ENCODE data around the gene PON1. TPM values are rescaled to one million over a fixed set of nuclear protein-coding genes. Genes with fewer than 3 reads are reported as not detected.

PON1 gene
- total RNA-seq, 1 experiment from 2014 or later, result not detected

- in situ Hi-C loops (cut with HindIII; ENCODE audit: low pct_unique_long_range_greater_than_20kb, low sequenced_read_pairs), result no loop called here
- DNase-seq (ENCODE audit: low read depth), result no peak
These were observed 3.7 kb downstream of the PON1 start for GRCh38 chr7:95320651-95321050.

DNA sequence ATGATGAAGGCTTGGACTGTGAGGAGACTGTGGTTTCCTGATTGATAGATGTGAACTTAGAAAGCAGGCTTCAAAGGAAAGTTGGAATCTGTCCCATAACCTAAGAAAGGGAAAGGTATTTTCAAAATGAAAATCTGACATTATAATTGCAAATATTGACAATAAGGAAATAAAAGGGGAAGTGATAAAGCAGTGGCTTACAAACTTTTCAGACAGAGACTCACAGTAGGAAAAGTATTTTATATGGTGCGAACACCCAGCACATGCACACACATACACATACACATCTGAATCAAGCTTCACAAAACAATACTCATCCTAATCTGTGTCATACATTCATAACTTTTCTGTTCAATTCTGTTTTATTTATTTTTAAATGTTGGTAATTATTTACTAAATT is 4.8 kb downstream of the PON1 start:
- in situ Hi-C loops (cut with HindIII; ENCODE audit: low pct_unique_long_range_greater_than_20kb, low sequenced_read_pairs), result no loop called here
- DNase-seq (ENCODE audit: low read depth), result no peak

DNA sequence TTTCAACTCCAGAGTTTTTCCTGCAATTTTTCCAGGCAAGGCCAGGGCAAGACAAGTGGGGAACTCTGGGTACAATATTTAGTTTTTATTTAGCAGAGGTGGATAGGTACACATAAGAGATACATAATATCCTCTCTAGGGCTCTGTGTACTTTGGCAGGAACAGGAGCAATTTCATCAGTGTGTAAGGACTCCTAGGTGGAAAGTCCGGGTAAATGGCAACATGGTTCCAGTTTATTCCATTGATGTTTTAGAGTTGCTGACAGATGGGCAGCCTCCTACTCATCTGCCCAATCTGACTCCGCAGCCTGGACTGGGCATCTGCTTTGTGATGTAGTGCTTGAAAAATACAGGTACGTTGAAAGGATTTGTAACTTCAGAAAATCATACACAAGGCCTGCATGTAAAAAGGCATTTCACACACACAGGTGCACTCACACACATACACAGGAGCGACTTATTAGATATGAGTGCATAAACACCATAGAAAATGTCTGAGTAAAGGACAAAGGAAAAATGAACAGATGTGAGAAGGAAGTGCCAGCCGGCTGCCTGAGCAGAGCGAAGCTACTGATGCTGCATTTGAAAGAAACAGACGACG is 5.7 kb downstream of the PON1 start:
- DNase-seq (ENCODE audit: low read depth), result no peak
- in situ Hi-C loops (cut with HindIII; ENCODE audit: low pct_unique_long_range_greater_than_20kb, low sequenced_read_pairs), result no loop called here

DNA sequence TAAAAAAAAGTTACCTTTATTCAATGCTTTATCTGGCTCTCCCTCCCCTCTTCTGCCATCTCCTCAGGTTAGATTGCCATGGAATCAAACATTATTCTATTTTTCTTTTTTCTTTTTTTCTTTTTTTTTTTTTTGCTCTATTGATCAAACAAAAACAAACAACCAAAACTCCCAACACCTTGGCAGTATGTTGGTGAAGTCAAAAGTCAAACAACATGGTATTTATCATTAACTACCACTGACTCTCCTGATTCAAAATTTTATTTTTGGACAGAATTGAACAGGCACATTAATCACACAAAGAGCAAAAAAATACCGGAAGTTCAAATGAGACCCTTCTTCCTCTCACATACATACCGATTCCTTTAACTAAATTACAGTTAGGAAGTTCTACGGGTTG is 6.4 kb downstream of the PON1 start:
- DNase-seq (ENCODE audit: low read depth), result no peak
- in situ Hi-C loops (cut with HindIII; ENCODE audit: low pct_unique_long_range_greater_than_20kb, low sequenced_read_pairs), result no loop called here

GRCh38 chr7:95317546-95317945 is 6.8 kb downstream of the PON1 start:
- in situ Hi-C loops (cut with HindIII; ENCODE audit: low pct_unique_long_range_greater_than_20kb, low sequenced_read_pairs), result no loop called here
- no peak for DNase-seq (ENCODE audit: low read depth)

GRCh38 chr7:95316588-95316987 is 7.7 kb downstream of the PON1 start:
- DNase-seq (ENCODE audit: low read depth), result no peak
- in situ Hi-C loops (cut with HindIII; ENCODE audit: low pct_unique_long_range_greater_than_20kb, low sequenced_read_pairs), result no loop called here

- no peak for DNase-seq (ENCODE audit: low read depth)
- in situ Hi-C loops (cut with HindIII; ENCODE audit: low pct_unique_long_range_greater_than_20kb, low sequenced_read_pairs), result no loop called here
These were observed 11.8 kb downstream of the PON1 start for GRCh38 chr7:95312561-95312960.

DNA sequence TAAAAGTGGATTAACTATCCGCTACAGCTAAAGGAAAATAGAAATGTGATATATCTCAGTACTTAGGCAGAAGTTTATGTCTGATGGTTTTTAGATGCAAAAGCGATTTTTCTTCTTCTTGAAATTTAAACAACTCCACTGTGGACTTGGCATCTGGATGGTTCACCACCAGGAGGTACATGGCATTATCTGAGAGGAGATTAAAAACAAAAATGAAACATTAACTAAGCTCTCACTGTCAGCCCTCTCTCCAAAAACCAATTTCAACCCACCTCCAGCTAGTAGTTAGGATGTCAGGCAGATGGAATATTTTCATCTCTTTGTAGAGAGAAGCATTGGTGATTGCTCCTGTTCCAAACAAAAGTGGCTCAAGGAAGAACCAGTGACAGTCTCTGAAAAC is 12.9 kb downstream of the PON1 start:
- in situ Hi-C loops (cut with HindIII; ENCODE audit: low pct_unique_long_range_greater_than_20kb, low sequenced_read_pairs), result no loop called here
- DNase-seq (ENCODE audit: low read depth), result no peak

GRCh38 chr7:95309951-95310350 is 14.4 kb downstream of the PON1 start:
- in situ Hi-C loops (cut with HindIII; ENCODE audit: low pct_unique_long_range_greater_than_20kb, low sequenced_read_pairs), result no loop called here
- DNase-seq (ENCODE audit: low read depth), result no peak

DNA sequence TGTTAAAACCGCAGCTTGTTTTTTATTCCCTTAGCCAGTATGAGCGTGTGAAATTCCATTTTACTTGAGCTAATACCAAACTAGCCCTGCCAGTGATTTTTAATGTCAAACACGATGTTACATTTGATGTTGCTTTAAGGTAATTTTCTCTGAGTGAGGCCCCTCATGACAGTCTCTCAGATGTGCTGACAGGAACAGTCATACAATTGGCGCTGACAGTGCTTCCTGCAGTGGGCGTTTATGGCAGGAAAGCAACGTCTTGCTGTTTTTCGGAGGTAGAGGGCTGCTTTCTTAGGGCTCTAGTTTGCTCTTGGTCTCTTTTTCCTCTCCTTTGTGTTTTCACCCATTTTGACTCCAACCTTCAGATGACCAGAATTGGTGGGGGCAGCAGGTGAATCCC is 19.3 kb downstream of the PON1 start:
- DNase-seq (ENCODE audit: low read depth), result no peak
- in situ Hi-C loops (cut with HindIII; ENCODE audit: low pct_unique_long_range_greater_than_20kb, low sequenced_read_pairs), result no loop called here

GRCh38 chr7:95303013-95303905 is 21.1 kb downstream of the PON1 start:
- DNase-seq (ENCODE audit: low read depth), result no peak
- in situ Hi-C loops (cut with HindIII; ENCODE audit: low pct_unique_long_range_greater_than_20kb, low sequenced_read_pairs), result no loop called here

- no peak for DNase-seq (ENCODE audit: low read depth)
- in situ Hi-C loops (cut with HindIII; ENCODE audit: low pct_unique_long_range_greater_than_20kb, low sequenced_read_pairs), result no loop called here
These were observed 26.2 kb downstream of the PON1 start for GRCh38 chr7:95298091-95298490.

GRCh38 chr7:95297041-95297440 is 27.3 kb downstream of the PON1 start:
- no peak for DNase-seq (ENCODE audit: low read depth)
- in situ Hi-C loops (cut with HindIII; ENCODE audit: low pct_unique_long_range_greater_than_20kb, low sequenced_read_pairs), result no loop called here

GRCh38 chr7:95296456-95296855 is 27.9 kb downstream of the PON1 start:
- in situ Hi-C loops (cut with HindIII; ENCODE audit: low pct_unique_long_range_greater_than_20kb, low sequenced_read_pairs), result no loop called here
- no peak for DNase-seq (ENCODE audit: low read depth)

DNA sequence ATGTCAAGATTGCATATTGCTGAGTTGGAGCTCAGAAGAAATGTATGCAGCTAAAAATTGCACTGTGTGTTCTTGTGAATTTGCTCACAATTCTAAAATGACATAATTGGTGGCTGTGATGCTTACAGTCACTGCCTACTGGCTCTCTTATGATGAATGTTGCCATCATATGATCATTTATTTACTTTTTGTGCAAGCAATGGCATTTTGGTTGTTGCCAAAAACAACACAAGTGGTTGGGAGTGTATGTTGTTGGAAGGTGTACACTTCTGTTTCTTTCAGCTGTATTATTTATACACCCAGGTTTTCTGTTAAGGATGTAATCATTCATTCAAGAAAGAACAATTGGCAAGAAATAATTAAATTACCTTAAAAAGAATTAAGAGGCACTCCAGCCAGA is 28.9 kb downstream of the PON1 start:
- in situ Hi-C loops (cut with HindIII; ENCODE audit: low pct_unique_long_range_greater_than_20kb, low sequenced_read_pairs), result no loop called here
- no peak for DNase-seq (ENCODE audit: low read depth)

DNA sequence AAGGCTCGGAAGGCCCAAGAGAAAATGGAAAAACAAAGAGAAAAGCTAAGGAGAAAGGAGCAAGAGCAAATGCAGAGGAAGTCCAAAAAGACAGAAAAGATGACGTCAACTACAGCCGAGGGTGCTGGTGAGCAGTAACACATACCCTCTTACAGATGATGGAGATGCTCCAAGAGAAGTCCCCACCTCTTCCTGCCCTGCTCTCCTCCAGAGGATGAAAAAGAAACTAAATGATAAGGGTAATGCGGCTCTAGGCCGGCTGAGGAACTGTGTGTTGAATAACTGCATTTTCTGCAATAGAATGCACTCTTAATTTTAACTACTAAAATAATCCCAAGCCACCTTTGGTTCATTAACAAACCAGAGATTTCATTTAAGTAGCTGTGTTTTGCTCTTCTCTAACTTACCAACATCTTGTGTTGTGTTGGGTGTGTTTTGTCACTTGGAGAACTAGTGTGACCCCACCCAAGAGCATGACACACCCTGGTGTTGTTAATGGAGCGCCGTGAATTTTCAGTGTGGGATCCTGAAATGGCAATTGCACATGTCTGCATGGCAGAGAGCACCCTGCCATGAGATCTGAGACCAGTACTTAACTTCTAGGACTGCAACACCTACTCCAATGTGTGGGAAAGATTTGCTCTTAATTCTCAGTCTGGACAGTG is 34.0 kb downstream of the PON1 start:
- DNase-seq (ENCODE audit: low read depth), result no peak
- in situ Hi-C loops (cut with HindIII; ENCODE audit: low pct_unique_long_range_greater_than_20kb, low sequenced_read_pairs), result no loop called here

- in situ Hi-C loops (cut with HindIII; ENCODE audit: low pct_unique_long_range_greater_than_20kb, low sequenced_read_pairs), result no loop called here
- no peak for DNase-seq (ENCODE audit: low read depth)
These were observed 38.2 kb downstream of the PON1 start for GRCh38 chr7:95286096-95286495.

GRCh38 chr7:95279417-95279816 is 44.9 kb downstream of the PON1 start:
- in situ Hi-C loops (cut with HindIII; ENCODE audit: low pct_unique_long_range_greater_than_20kb, low sequenced_read_pairs), result no loop called here
- no peak for DNase-seq (ENCODE audit: low read depth)

GRCh38 chr7:95276114-95276513 is 48.2 kb downstream of the PON1 start:
- in situ Hi-C loops (cut with HindIII; ENCODE audit: low pct_unique_long_range_greater_than_20kb, low sequenced_read_pairs), result no loop called here
- no peak for DNase-seq (ENCODE audit: low read depth)

Data from Caki2 (cell line).